H1 (cell line): Measurements from ENCODE around the gene IRF2BP1. TPM values are rescaled to one million over a fixed set of nuclear protein-coding genes. Genes with fewer than 3 reads are reported as not detected.

Experiments
- CHD1 ChIP-seq: IDR thresholded peaks from 2 replicates; pipeline ENCODE4 v1.6.1; 2012; ENCODE audit warnings: low read depth, low read length, improper control_type of control experiment
- CHD7 ChIP-seq: fragments of 300-600 bp; sonication (generic); IDR thresholded peaks from 2 replicates; pipeline ENCODE4 v1.7.1; 2012; ENCODE audit warnings: low read length, moderate library complexity, mild to moderate bottlenecking, inconsistent platforms; ENCODE audit not compliant: insufficient replicate concordance
- E2F6 ChIP-seq: IDR thresholded peaks from 2 replicates; pipeline ENCODE4 v1.6.1; 2012; ENCODE audit warnings: inconsistent platforms
- HDAC6 ChIP-seq: IDR thresholded peaks from one replicate; pipeline ENCODE4 v1.7.1; 2012; ENCODE audit warnings: low read depth, mild to moderate bottlenecking, inconsistent platforms, low read length, moderate library complexity
- POU5F1 ChIP-seq: IDR thresholded peaks from 2 replicates; pipeline ENCODE4 v1.6.1; 2011; ENCODE audit warnings: low read depth, mild to moderate bottlenecking, low read length, moderate library complexity
- RAD21 ChIP-seq, 2 experiments: IDR thresholded peaks in 1 of 2; conservative IDR thresholded peaks in 1 of 2; 2 replicates each; pipeline ENCODE4 v1.6.1; 2011; ENCODE audit warnings: low read depth in 2 of 2, low read length in 2 of 2, improper control_type of control experiment in 1 of 2, inconsistent platforms in 1 of 2, mild to moderate bottlenecking in 1 of 2, moderate library complexity in 1 of 2
- TBP ChIP-seq: IDR thresholded peaks from 2 replicates; pipeline ENCODE4 v1.6.1; 2011; ENCODE audit warnings: low read depth, low read length, improper control_type of control experiment
- polyA plus RNA-seq, 7 experiments: library from polyadenylated mRNA; depleted of rRNA in 3 of 7; stranded (reverse) in 5 of 7; unstranded in 2 of 7; fragments of >200 nt in 5 of 7; fragments of 200-250 nt in 2 of 7; gene quantifications; 1 replicate in 5 of 7; 2 replicates in 1 of 7; 4 replicates in 1 of 7; pipeline versions ENCODE4 v1.2.1 to v1.2.3, GENCODE V29; 2011 to 2013; ENCODE audit warnings: missing spikeins in 2 of 7, mixed read lengths in 2 of 7
- total RNA-seq: library from RNA; stranded (reverse); fragmentation: NEBNext Ultra II Directional; extraction: Animal tissue kit (Norgen Biotek cat#: 25700); gene quantifications from 2 replicates; pipeline ENCODE4 v1.2.1, GENCODE V29; 2021

Gene IRF2BP1
- total and polyA plus RNA-seq, 2 of the 8 experiments (the other 6 are each of a cell fraction or from before 2014, with no cell fraction given), result 12.1 to 24.4 TPM

GRCh38 chr19:45879971-45880370 is 6.0 kb downstream of the IRF2BP1 start (continued):
- TF ChIP-seq CHD7, result no peak
- TF ChIP-seq CHD1, result no peak
- no peak for TF ChIP-seq TBP
- TF ChIP-seq RAD21 (IDR thresholded peaks at IDR 0.05 in 1 of 2, conservative IDR thresholded peaks at IDR 0.05 in 1 of 2; ENCODE audit: low read depth in 2 of 2, low read length in 2 of 2), result no peak
- no peak for TF ChIP-seq E2F6
- TF ChIP-seq HDAC6, result no peak
- no peak for TF ChIP-seq POU5F1
